ENCODE measurements around the gene COG5. TPM values are rescaled to one million over a fixed set of nuclear protein-coding genes. Genes with fewer than 3 reads are reported as not detected.

Gene COG5
- total and polyA plus RNA-seq, 9 of the 15 experiments (the other 6 are each of a cell fraction or from before 2014, with no cell fraction given), result 15.3 to 75.1 (median 56.4) TPM

- Histone ChIP-seq H3K27me3 (ENCODE audit: control insufficient read depth in 2 of 2, insufficient read depth in 2 of 2, low read length in 2 of 2) (no peaks in the 10 kb centered on the region), H3K36me3 (ENCODE audit: control insufficient read depth, insufficient read depth, low read length) (no peaks in the 10 kb centered on the region), H3K9me3 (replicated peaks; ENCODE audit: control insufficient read depth, insufficient read depth, low read depth, low read length) (no peaks in the 10 kb centered on the region), H3K9me1 (ENCODE audit: control insufficient read depth, insufficient read depth, low read length) (no peaks in the 10 kb centered on the region), H3K4me1 (replicated peaks in 1 of 2; ENCODE audit: control insufficient read depth in 2 of 2, insufficient read depth in 2 of 2, low read length in 2 of 2) (no peaks in the 10 kb centered on the region), H3K4me2 (ENCODE audit: insufficient read depth, low read length) (no peak overlapping the region), H2AFZ (ENCODE audit: low read depth, low read length) (no peak overlapping the region), H4K20me1 (replicated peaks; ENCODE audit: control insufficient read depth, insufficient read depth, low read length) (no peaks in the 10 kb centered on the region), H3K4me3 (no peak overlapping the region), H3K9ac (ENCODE audit: insufficient read depth in 1 of 2, low read depth in 2 of 2, low read length in 2 of 2) (no peak overlapping the region), H3K27ac (ENCODE audit: extremely low read depth, low read depth, low read length) (no peak overlapping the region), H3K79me2 (ENCODE audit: control insufficient read depth, insufficient read depth, low read length) (no peaks in the 10 kb centered on the region)
- FAIRE-seq (no peak), DNase-seq (ENCODE audit: extremely low read depth in 1 of 4, low spot score in 3 of 4) (no peak), ATAC-seq (no peak)
- CTCF ChIA-PET (ENCODE audit: low intra/inter-chr PET ratio), result no interaction called here
- intact Hi-C loops (cut with micrococcal nuclease), result no loop called here
- TF ChIP-seq DMBX1 (CRISPR knock-in tag; IDR thresholded peaks at IDR 0.05; ENCODE audit: borderline replicate concordance), result no peak
- TF ChIP-seq ZBTB26 (CRISPR knock-in tag; IDR thresholded peaks at IDR 0.05), result no peak
- no peak for TF ChIP-seq PURB (CRISPR knock-in tag; IDR thresholded peaks at IDR 0.05; ENCODE audit: low read depth)
- TF ChIP-seq KAT2B (IDR thresholded peaks at IDR 0.05; ENCODE audit: low read depth, low read length), result no peak
- TF ChIP-seq HDGF (IDR thresholded peaks at IDR 0.05), result no peak
- POLR2A ChIA-PET, result no interaction called here
- in situ Hi-C loops (cut with MboI), result no loop called here
- no TSS peak for BruUV-seq (replicated peaks)
- WGBS (ENCODE audit: insufficient coverage, low coverage, missing lambda C conversion rate), result 67% methylated on average over 1 of the region's 1 CpG
These were observed 169.4 kb downstream of the COG5 start for GRCh38 chr7:107394276-107394675.

- TF ChIP-seq POLR2AphosphoS5 (IDR thresholded peaks at IDR 0.05; ENCODE audit: control insufficient read depth, insufficient read depth, low read depth, low read length) (no peak), ZNF668 (CRISPR knock-in tag; IDR thresholded peaks at IDR 0.05) (no peak), ZMIZ1 (IDR thresholded peaks at IDR 0.05; ENCODE audit: low read depth in 2 of 2, low read length in 2 of 2) (no peak), TAF1 (IDR thresholded peaks at IDR 0.05; ENCODE audit: control insufficient read depth, extremely low read depth, insufficient read depth, low read length, severe bottlenecking) (no peak), LEF1 (IDR thresholded peaks at IDR 0.05) (no peak), KLF10 (CRISPR knock-in tag; IDR thresholded peaks at IDR 0.05) (no peak)
- intact Hi-C loops (cut with micrococcal nuclease) (no loop called here), in situ Hi-C loops (cut with MboI) (no loop called here)
- Histone ChIP-seq H3K9me1 (ENCODE audit: control insufficient read depth, insufficient read depth, low read length) (no peaks in the 10 kb centered on the region), H3K9me3 (replicated peaks; ENCODE audit: control insufficient read depth, insufficient read depth, low read depth, low read length) (no peaks in the 10 kb centered on the region), H2AFZ (ENCODE audit: low read depth, low read length) (no peak overlapping the region), H3K79me2 (ENCODE audit: control insufficient read depth, insufficient read depth, low read length) (no peaks in the 10 kb centered on the region), H3K4me2 (ENCODE audit: insufficient read depth, low read length) (no peak overlapping the region), H3K4me1 (replicated peaks in 1 of 2; ENCODE audit: control insufficient read depth in 2 of 2, insufficient read depth in 2 of 2, low read length in 2 of 2) (peaks cover 0 to 3% of the 10 kb centered on the region in 2 experiments; a peak in 2 of 5 replicates), H3K4me3 (no peak overlapping the region), H3K9ac (ENCODE audit: insufficient read depth in 1 of 2, low read depth in 2 of 2, low read length in 2 of 2) (no peak overlapping the region), H3K36me3 (ENCODE audit: control insufficient read depth, insufficient read depth, low read length) (no peaks in the 10 kb centered on the region), H3K27ac (ENCODE audit: extremely low read depth, low read depth, low read length) (no peak overlapping the region), H4K20me1 (replicated peaks; ENCODE audit: control insufficient read depth, insufficient read depth, low read length) (no peaks in the 10 kb centered on the region), H3K27me3 (ENCODE audit: control insufficient read depth in 2 of 2, insufficient read depth in 2 of 2, low read length in 2 of 2) (no peaks in the 10 kb centered on the region)
- FAIRE-seq (no peak), ATAC-seq (no peak), DNase-seq (ENCODE audit: extremely low read depth in 1 of 4, low spot score in 3 of 4) (no peak)
- CTCF ChIA-PET (ENCODE audit: low intra/inter-chr PET ratio), result no interaction called here
- POLR2A ChIA-PET, result interaction anchor here (0.6 to 1.6 kb wide), 6 partner anchors 10 to 46 kb away, joined by 3 to 7 read pairs (median 3); no protein-coding TSS in a partner anchor
- no TSS peak for BruUV-seq (replicated peaks)
- WGBS (ENCODE audit: insufficient coverage, low coverage, missing lambda C conversion rate), result 92% methylated on average over 3 of the region's 3 CpGs
These were observed 170.9 kb downstream of the COG5 start for GRCh38 chr7:107392830-107393229.
